GM19351 (cell line): ENCODE data around the gene HRH2.
"Not testable (repeated sequence)": the region's sequence is repeated elsewhere in the genome, so short reads cannot be mapped to it uniquely, and the experiment has no call there.

Experiments used
- ATAC-seq: cut with Tn5 transposase; IDR thresholded peaks from one replicate; pipeline ENCODE4 v1.9.1; 2021; ENCODE audit warnings: mild to moderate bottlenecking, moderate library complexity; ENCODE audit not compliant: unreplicated experiment

The HRH2 gene

GRCh38 chr5:175657593-175658271 is at the start of gene HRH2:
Gene HRH2 (plus strand): TSS chr5:175658071. CDS start chr5:175683234, 25,163 bp downstream.
- no peak for ATAC-seq

DNA sequence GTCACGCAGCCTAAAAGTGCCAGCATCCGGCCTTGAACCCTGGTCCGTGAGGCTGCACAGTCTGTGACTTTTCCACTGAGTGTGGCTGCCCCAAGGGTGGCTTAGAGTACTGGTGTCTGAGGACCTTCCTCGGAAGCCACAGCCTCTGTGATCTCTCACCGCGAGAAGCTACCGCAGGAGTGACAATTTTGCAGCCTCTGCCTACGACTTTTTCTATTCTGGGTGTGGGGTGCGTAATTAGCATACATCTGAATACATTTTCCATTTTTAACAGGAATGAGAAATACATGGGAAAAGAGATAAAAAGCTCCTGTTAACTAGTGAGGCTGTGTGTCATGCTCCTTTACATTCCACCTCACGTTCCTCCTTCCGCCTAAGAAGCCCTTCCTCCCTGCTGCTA is 48.3 kb upstream of the HRH2 start:
- no peak for ATAC-seq

- ATAC-seq = no peak
Observed at GRCh38 chr5:175610381-175610780, 47.5 kb upstream of the HRH2 start.

DNA sequence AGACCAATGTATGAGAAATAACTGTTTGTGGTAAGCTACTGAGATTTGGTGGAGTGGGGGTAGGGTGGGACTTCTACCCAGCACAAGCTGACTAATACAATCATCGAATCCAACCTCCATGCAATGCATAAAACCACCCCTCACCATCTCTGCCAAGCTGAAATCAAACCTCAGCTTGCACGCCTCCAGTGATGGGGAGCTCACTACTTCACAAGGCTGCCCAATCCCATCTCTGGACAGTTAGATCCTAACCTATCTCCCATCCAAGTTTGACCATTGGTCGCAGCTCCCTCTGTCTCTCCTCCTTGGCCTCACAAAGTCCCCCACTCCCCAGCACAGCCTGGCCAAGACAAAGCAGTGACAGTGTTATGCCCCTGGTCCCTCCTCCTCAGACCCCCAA is 47.0 kb upstream of the HRH2 start:
- ATAC-seq = no peak

- no peak for ATAC-seq
Observed at GRCh38 chr5:175614223-175614815, 43.6 kb upstream of the HRH2 start.

DNA sequence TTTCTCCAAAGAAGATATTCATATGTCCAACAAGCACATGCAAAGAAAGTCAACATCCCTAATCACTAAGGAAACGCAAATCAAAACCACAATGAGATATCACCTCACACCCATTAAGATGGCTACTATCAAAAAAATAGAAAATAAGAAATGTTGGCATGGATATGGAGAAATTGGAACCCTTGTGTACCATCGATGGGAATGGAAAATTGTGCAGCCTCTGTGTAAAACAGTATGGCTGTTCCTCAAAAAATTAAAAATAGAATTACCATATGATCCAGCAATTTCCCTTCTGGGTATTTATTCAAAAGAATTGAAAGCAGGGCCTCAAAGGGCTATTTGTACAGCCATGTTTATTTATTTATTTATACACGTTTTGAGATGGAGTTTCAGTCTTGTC is 43.0 kb upstream of the HRH2 start:
- no peak for ATAC-seq

DNA sequence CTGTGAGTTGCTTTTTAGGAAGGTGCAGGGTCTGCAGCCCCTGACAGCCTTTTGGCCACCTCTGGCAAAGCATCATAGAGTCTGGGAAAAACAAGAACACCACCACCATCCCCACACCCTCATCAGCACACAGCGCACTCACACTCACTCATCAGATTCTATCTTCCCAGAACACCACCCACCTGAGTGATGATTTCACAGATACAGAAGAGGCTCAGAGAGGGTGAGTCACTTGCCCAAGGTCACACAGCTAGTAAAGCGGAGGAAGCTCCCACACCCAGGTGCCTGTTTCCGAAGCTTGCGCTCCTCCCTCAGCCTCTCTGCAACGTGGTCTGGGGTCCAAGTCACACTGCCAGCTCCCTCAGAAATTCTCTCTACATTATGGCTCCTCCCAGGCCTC is 41.8 kb upstream of the HRH2 start:
- no peak for ATAC-seq

DNA sequence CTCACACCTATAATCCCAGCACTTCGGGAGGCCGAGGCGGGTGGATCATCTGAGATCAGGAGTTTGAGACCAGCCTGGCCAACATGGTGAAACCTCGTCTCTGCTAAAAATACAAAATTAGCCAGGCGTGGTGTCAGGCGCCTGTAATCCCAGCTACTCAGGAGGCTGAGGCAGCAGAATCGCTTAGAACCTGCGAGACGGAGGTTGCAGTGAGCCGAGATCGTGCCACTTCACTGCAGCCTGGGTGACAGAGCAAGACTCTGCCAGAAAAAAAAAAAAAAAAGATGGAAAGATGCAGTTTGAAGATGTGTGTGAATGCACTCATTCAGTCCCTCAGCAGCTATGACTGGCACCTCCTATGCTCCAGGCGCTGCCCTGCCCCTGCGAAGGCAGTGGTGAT is 41.3 kb upstream of the HRH2 start:
- ATAC-seq = not testable (repeated sequence)

GRCh38 chr5:175617447-175617846 is 40.4 kb upstream of the HRH2 start:
- ATAC-seq = no peak

- ATAC-seq = no peak
Observed at GRCh38 chr5:175620527-175620926, 37.3 kb upstream of the HRH2 start.

GRCh38 chr5:175621971-175622370 is 35.9 kb upstream of the HRH2 start:
- no peak for ATAC-seq

- ATAC-seq = no peak
Observed at GRCh38 chr5:175623088-175623487, 34.8 kb upstream of the HRH2 start.

DNA sequence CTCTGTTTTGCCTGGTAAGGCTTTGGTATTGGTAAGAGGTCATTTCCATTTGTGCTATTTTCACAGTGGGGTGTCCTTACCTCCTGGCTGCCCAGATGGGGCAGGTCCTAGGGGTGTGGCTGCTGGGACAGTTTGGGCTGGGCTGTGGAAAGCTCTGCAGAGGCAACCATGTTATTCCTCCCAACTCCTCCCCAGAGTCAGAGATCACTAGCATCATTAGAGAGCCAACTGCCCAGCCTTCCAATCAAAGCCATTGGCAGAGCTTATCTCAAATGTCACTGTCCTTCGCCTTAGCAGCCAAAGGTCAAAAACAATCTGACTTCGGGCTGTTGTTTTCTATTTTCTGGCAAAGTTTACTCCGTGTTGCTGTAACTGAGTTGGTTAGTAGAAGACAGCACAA is 33.6 kb upstream of the HRH2 start:
- no peak for ATAC-seq

- no peak for ATAC-seq
Observed at GRCh38 chr5:175627005-175627404, 30.9 kb upstream of the HRH2 start.

DNA sequence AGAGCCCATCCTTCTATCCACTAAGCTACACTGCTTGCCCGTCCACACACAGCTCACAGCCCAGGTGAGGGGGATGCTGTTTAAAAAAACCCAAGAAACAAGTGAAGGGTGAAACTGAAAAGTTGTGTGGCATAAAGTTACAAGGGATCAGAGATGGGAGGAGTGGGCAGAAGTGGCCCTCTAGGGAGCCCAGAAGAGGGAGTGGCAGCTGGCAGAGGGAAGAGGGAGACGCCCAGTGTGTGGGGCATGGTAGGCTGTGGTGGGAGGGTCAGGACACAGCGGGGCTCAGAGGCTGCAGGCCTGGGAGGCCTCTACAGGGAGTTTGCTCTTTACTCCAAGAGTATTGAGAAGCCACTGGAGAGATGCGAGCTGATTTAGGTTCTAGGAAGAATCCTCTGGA is 30.1 kb upstream of the HRH2 start:
- ATAC-seq = no peak

GRCh38 chr5:175628668-175629067 is 29.2 kb upstream of the HRH2 start:
- ATAC-seq = no peak

- no peak for ATAC-seq
Observed at GRCh38 chr5:175629261-175629660, 28.6 kb upstream of the HRH2 start.

- ATAC-seq = no peak
Observed at GRCh38 chr5:175629793-175630192, 28.1 kb upstream of the HRH2 start.

DNA sequence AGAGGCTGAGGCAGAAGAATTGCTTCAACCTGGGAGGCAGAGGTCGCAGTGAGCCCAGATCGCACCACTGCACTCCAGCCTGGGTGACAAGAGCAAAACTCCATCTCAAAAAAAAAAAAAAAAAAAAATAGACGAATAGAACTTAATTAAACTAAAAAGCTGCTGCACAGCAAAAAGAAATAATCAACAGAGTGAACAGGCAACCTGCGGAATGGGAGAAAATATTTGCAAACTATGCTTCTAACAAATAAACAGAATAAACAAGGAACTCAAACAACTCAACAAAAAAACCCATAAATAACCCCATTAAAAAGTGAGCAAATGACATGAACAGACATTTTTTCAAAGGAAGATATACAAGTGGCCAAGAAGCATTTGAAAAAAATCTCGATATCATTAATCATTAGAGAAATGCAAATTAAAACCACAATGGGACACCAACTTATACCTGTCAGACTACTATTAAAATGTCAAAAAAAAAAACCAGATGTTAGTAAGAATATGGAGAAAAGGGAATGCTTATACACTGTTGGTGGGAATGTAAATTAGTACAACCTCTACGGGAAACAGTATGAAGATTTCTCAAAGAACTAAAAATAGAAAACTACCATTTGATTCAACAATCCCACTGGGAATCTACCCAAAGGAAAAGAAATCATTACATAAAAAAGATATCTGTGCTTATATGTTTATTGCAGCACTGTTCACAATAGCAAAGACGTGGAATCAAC is 21.9 kb upstream of the HRH2 start:
- no peak for ATAC-seq

GRCh38 chr5:175638305-175638704 is 19.6 kb upstream of the HRH2 start:
- no peak for ATAC-seq

GRCh38 chr5:175640106-175640775 is 17.6 kb upstream of the HRH2 start:
- no peak for ATAC-seq

DNA sequence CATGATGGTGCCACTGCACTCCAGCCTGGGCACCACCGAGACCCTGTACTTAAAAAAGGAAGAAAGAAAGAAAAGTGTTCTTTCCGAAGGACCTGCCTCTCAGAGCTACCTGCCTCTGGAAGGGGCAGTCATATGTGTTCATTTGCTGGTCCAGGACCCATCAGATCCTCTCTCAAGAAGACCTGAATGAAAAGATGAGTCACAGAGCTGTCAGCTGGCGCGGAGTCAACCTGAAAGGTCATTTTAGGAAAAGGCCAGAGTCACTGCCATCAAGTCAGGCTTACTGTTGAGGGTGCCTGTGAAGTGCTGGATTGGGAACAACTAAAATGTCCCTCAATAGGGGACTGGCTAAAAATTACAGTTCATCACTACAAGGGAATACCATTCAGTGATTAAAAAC is 14.9 kb upstream of the HRH2 start:
- no peak for ATAC-seq
